ENCODE data around the gene ZNF785.
"Not testable (repeated sequence)": the region's sequence is repeated elsewhere in the genome, so short reads cannot be mapped to it uniquely, and the experiment has no call there.

- TF ChIP-seq CTCF (conservative IDR thresholded peaks at IDR 0.05; ENCODE audit: low read length); EZH2phosphoT487 (IDR thresholded peaks at IDR 0.05; ENCODE audit: borderline replicate concordance, low read depth, low read length): not testable (repeated sequence)
These were observed 45.4 kb downstream of the ZNF785 start for GRCh38 chr16:30539986-30540526.
